Fibroblast of the aortic adventitia (primary cell): ENCODE results near the gene PAQR8. TPM values are rescaled to one million over a fixed set of nuclear protein-coding genes. Genes with fewer than 3 reads are reported as not detected.

Source experiments
- DNase-seq: peaks from one replicate; pipeline ENCODE4 v3.0.0-alpha.2; 2010; ENCODE audit warnings: low read depth
- H3K4me3 ChIP-seq: 2 replicates; pipeline ENCODE4 v1.5.1; 2011; ENCODE audit warnings: low read depth, mild to moderate bottlenecking, control low read depth, low read length, moderate library complexity
- CTCF ChIP-seq: IDR thresholded peaks from 2 replicates; pipeline ENCODE4 v1.5.1; 2011; ENCODE audit warnings: mild to moderate bottlenecking, low read length, control low read depth, inconsistent platforms; ENCODE audit not compliant: insufficient read depth
- total RNA-seq: library from RNA; depleted of rRNA; stranded (reverse); fragments of >200 nt; gene quantifications from 2 replicates; pipeline ENCODE4 v1.2.3, GENCODE V29; 2012; ENCODE audit warnings: low replicate concordance

The PAQR8 gene
- total RNA-seq, 1 donor, result 8.6 TPM

GRCh38 chr6:52333840-52334200, 28.1 kb upstream of the PAQR8 start:
- no peak for DNase-seq
- no peak for TF ChIP-seq CTCF
- H3K4me3 ChIP-seq, result no peak overlapping the region

- DNase-seq, result no peak
- no peak overlapping the region for H3K4me3 ChIP-seq
- TF ChIP-seq CTCF, result no peak
Measured at GRCh38 chr6:52335576-52335975, 26.4 kb upstream of the PAQR8 start.

- TF ChIP-seq CTCF, result no peak
- H3K4me3 ChIP-seq, result no peak overlapping the region
- no peak for DNase-seq
Measured at GRCh38 chr6:52336919-52337561, 24.9 kb upstream of the PAQR8 start.

GRCh38 chr6:52337633-52338290, 24.2 kb upstream of the PAQR8 start:
- no peak for DNase-seq
- no peak for TF ChIP-seq CTCF

GRCh38 chr6:52340603-52340880, 21.4 kb upstream of the PAQR8 start:
- DNase-seq, result no peak
- H3K4me3 ChIP-seq, result no peak overlapping the region
- TF ChIP-seq CTCF, result no peak

More at GRCh38 chr6:52337633-52338290, 24.2 kb upstream of the PAQR8 start:
- H3K4me3 ChIP-seq, result no peak overlapping the region

GRCh38 chr6:52341561-52342260, 20.2 kb upstream of the PAQR8 start:
- no peak for TF ChIP-seq CTCF
- H3K4me3 ChIP-seq, result no peak overlapping the region
- DNase-seq, result no peak
